HK-2 (cell line): Measurements from ENCODE around the gene SCART1.
"Not testable (repeated sequence)": the region's sequence is repeated elsewhere in the genome, so short reads cannot be mapped to it uniquely, and the experiment has no call there.

Source experiments
- DNase-seq: peaks from one replicate; pipeline ENCODE4 v3.0.0-alpha.2; 2018; ENCODE audit not compliant: unreplicated experiment

Gene SCART1

DNA sequence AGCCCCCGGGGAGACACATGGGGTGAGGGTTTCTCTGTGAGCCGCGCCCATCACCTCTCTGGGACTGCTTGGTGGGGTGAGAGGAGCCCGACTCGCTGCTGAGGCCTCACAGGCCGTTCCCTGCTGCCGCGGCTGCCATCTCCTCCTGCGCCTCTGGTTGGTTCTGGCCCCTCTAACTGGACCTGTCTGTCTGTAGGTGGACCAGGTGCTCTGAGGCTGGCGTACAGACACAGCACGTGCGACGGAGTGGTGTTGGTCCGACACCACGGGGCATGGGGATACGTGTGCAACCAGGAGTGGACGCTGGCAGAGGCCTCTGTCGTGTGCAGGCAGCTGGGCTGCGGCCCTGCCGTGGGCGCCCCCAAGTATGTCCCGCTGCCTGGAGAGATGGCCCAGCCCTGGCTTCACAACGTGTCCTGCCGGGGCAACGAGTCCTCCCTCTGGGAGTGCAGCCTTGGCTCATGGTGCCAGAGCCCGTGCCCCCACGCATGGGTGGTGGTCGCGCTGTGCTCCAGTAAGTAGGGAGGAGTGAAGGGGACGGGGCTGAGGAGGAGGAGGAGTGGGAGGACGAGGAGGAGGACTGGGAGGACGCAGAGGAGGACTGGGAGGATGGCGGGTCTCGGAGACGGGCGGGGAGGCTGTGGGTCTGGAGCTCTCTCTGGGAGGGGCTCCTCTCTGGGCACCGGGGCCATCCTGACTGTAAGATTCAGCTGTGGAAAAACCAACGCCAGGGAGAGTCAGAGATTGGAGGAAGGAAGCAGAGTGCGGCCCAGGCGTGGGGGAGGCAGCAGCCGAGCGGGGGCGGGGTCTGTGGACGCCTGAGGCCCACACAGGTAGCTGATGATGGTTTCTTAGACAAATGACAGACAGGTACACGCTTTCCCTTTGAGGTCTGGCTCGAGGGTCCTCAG lies 2.6 kb downstream of the SCART1 start:
- DNase-seq: no peak

GRCh38 chr10:133457100-133457841 lies 3.5 kb downstream of the SCART1 start:
- DNase-seq: no peak

DNA sequence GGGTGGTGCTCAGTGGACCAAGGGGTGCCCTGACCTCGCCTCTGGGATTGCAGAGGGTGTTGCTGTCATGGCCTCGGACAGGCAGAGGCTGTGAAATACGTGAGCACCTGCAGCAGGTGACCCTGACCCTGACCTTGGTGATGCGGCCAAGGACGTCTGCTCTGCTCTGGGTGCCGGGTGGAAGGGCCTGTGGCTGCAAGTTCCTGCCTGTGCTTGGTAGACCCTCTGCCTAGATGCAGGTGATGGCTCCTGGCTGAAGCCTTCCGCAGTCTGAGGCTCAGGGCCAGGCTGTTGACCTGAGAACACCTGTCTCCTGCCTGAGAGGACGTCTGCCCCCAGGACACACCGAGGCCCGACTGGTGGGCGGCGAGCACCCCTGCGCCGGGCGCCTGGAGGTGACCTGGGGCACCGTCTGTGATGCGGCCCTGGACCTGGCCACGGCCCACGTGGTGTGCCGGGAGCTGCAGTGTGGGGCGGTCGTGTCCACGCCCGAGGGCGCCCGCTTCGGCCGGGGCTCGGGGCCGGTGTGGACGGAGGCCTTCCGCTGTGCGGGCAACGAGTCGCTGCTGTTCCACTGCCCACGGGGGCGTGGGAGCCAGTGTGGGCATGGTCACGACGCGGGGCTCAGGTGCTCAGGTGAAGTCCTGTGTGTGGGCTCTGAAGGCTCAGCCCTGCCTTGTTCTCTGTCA lies 4.4 kb downstream of the SCART1 start:
- no peak for DNase-seq

DNA sequence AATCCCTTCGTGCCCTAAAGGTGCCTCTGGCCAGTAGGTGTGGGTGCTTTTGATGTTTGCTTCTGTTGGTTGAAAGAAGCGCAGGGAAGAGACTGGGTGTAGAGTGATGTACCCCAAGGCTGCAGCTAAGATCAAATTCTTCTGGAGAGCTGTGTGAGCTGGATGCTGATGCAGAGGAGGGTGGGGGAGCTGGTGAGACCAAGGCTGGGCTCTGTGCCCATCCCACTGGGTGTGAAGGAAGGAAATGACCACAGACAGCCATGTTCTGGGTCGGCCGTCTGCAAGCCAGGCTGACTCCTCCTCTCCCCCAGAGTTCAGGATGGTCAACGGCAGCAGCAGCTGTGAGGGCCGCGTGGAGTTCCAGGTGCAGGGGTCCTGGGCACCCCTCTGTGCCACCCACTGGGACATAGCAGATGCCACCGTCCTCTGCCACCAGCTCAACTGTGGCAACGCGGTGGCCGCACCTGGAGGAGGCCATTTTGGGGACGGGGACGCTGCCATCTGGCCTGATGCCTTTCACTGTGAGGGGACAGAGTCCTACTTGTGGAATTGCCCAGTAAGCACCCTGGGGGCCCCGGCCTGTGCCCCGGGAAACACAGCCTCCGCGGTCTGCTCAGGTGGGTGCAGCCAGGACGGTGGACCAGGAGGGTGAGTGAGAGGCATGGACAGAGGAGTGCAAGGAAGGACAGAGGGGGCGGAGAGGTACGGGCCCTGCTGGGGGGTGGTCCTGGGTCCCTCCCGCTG lies 5.1 kb downstream of the SCART1 start:
- no peak for DNase-seq

DNA sequence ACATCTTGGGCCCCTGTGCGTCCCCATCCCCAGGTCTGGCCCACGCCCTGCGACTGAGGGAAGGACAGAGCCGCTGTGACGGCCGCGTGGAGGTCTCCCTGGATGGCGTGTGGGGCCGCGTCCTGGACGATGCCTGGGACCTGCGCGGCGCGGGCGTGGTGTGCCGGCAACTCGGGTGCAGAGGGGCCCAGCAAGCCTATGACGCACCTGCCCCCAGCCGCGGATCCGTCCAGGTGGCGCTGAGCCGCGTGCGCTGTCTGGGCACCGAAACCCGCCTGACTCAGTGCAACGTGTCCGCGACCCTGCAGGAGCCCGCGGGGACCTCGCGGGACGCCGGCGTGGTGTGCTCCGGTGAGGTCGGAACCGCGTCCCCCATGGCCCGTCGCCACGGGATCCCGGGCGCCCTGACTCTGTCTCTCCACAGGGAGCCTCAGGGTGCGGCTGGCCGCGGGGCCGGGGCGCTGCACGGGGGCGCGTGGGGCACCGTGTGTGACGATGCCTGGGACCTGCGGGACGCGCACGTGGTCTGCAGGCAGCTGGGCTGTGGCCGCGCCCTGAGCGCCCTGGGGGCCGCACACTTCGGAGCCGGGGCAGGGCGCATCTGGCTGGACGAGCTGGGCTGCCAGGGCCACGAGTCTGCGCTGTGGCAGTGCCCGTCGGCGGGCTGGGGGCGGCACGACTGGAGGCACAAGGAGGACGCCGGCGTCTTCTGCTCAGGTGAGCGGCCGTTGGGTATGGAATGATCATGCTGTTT lies 5.9 kb downstream of the SCART1 start:
- no peak for DNase-seq

- no peak for DNase-seq
Measured at GRCh38 chr10:133460208-133460769, 6.5 kb downstream of the SCART1 start.

DNA sequence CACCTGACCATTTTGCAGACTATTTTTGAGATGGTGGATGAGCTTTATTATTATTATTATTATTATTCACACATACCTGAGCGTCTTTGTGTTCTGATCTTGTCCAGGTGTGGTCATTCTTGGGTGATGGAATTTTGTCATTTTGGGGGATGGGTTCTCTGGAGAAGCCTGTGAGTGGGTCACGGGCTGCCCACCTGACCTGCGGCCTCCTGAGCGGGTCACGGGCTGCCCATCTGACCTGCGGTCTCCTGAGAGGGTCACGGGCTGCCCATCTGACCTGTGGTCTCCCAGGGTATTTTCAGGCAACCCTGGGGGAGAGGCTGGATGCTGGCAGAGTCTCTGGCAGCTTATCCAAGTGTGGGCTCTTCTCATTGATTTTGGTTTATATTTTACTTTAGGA lies 7.3 kb downstream of the SCART1 start:
- DNase-seq: no peak

DNA sequence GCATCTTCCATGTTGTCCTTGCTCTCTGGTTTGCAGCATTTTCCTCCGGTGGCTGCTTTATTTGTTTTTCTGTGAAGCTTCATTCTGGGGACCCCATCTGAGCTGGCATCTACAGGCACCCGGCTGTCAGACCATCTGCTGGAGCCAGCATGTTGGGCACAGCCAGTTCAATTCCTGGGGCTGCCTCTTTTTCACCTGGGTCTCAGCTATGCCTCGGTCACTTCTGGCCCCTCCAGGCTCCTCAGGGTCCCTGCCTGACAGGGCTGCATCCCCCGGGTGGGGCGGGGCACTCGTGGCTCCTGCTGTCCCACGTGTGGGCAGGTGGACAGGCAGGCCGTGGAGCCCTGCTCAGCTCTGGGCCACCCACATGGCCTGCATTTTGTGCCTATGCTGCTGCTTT lies 8.1 kb downstream of the SCART1 start:
- no peak for DNase-seq

GRCh38 chr10:133462512-133463305 lies 9.0 kb downstream of the SCART1 start:
- no peak for DNase-seq

DNA sequence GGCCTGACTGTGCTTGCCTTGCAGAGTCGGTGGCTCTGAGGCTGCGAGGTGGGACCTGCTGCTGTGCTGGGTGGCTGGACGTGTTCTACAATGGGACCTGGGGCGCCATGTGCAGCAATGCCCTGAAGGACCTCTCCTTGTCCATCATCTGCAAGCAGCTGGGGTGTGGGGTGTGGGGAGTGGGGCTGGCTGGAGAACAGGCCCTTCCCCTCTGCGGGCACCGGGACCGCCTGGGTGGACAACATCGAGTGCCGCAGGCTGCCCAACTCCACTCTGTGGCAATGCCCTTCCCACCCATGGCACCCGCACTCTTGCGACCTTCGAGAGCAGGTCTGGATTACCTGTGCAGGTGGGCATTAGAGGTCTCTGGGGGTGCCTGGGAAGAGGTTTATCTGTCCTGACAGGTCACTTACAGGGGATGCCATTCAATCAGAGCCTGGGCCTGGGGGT lies 10.9 kb downstream of the SCART1 start:
- DNase-seq: no peak

GRCh38 chr10:133465191-133465949 lies 11.6 kb downstream of the SCART1 start:
- no peak for DNase-seq

DNA sequence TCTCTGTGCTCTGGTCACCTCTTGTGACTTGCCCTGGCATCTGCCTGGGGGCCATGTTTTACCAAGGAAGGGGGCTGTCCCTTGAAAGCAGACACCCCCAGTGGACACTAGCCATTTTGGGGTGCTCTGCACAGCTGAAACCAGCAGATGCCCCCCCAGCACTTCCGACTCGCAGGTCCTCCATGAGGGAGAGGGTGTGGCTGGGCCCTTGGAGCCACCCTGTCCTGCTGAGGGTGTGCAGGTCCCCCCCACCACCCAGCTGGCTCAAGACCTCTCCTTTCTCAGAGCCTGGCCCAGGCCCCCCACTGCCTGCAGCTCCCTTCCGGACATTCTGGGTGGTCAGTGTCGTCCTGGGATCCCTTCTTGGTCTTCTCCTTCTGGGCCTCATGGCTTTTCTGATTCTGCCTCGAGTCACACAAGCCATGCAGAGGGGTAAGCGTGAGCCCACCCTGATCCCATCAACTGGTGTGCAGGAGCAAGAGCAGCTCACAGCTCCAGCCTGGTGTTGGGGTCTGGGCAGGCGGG lies 12.3 kb downstream of the SCART1 start:
- no peak for DNase-seq

DNA sequence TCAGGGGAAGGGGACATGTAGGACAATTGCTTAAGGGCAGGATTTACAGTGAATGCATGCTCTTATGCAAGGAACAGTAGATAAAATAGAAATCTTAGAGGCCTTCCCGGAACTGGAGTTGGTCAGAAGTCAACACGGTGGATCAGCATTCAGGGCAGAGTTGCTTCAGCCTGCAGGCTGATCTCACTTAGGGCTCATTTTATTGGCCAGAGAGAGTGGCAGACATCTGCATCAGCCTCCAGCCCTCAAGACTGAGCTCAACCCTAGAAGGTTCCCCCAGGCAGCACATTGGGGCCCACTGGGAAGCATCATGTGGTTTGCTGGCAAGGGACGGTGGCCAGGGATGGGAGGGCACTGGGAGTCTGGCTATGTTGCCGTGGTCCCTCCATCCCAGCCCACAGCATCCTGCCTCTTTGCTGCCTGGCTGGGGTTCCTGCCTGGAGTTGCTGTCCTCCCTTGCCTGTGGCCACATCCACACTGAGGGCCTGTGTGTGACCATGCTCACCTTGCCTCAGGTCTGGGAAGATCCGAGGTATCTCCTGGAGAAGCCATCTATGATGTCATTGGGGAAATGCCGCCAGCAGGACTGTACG lies 13.0 kb downstream of the SCART1 start:
- DNase-seq: no peak

DNA sequence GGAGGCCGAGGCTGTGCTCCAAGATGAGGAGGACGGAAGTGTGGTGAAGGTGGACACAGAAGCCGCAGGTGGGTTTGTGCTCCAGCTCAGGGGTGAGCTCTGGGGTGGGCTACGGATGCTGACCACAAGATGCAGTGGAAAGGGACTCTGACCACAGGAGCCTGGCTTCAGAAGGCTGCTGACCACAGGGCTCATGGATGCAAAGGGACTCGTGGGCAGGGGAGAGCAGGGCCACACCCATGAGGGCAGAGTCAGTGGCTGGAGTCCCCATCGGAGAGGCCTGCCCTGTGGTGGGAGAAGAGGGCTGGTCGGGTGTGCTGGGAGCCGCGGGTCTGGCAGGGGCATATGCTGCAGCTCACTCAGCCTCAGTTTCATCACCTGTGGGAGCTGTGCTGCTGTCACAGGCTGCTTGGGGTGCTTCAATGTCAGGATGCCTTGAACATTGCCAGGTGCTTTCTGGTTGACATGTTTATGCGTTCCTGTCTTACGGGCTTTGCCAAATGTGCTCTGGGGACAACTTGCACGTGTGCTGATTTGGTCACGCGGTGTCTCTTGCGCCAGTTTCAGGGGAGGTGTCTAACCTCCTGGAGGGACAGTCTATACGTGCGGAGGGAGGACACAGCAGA lies 13.7 kb downstream of the SCART1 start:
- DNase-seq: no peak

DNA sequence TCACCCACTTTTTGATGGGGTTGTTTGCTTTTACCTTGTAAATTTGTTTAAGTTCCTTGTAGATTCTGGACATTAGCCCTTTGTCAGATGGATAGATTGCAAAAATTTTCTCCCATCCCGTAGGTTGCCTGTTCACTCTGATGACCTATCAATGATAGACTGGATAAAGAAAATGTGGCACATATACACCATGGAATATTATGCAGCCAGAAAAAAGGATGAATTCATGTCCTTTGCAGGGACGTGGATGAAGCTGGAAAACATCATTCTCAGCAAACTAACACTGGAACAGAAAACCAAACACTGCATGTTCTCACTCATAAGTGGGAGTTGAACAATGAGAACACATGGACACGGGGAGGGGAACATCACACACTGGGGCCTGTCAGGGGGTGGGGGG lies 15.5 kb downstream of the SCART1 start:
- DNase-seq: not testable (repeated sequence)

- no peak for DNase-seq
Measured at GRCh38 chr10:133471300-133472109, 17.8 kb downstream of the SCART1 start.

- DNase-seq: no peak
Measured at GRCh38 chr10:133473270-133473669, 19.5 kb downstream of the SCART1 start.
